GM10847 (cell line): Measurements from ENCODE around the gene AP4M1.

ENCODE experiments used
- POLR2A ChIP-seq: IDR thresholded peaks from 2 replicates; pipeline ENCODE4 v1.6.1; 2011; ENCODE audit not compliant: insufficient read length; ENCODE audit errors: extremely low read depth

Gene AP4M1, protein sequence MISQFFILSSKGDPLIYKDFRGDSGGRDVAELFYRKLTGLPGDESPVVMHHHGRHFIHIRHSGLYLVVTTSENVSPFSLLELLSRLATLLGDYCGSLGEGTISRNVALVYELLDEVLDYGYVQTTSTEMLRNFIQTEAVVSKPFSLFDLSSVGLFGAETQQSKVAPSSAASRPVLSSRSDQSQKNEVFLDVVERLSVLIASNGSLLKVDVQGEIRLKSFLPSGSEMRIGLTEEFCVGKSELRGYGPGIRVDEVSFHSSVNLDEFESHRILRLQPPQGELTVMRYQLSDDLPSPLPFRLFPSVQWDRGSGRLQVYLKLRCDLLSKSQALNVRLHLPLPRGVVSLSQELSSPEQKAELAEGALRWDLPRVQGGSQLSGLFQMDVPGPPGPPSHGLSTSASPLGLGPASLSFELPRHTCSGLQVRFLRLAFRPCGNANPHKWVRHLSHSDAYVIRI

DNA sequence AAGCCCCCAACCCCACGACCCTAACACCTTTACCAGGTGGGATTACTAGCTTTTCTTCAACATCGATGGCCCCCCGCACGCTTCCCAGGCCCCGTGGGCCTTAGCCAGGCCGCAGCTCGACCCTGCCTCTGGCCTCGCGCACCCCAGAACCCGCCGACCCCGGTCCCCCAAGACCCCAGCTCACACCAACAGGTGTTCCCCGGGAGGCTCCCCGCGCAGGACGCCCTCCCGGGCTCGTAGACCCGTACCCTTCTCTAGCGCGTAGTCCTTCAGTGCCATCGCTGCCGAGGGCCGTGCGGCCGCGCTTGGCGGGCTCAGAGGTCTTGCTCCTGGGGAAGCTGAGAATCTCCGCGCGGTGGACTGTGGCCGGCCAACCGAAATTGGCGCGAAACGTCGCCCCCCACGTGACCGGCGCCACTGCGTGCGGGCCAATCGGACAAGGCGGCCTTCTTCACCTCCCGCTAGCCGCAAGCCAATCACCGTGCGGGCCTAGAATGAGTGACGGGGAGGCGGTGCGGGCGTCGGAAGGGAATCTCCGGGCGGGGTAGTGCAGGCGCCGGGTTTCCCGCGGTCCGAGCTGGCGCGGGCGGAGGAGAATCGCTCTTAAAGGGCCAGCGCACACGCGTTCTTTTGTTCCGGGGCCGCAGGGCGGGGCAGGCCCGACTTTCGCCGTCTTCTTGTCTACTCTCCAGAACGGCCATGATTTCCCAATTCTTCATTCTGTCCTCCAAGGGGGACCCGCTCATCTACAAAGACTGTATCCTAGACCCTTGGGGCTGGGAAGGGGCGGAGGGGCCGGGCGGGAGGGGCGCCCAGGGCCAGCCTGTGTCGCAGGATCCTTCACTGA is at the start of gene AP4M1, which contains the start of gene MCM7:
Gene AP4M1 (plus strand): TSS at position 628 of the 847 bp plus-strand sequence. CDS start 72 bp downstream, at position 700.
Gene MCM7 (minus strand): TSS at position 382 of the 847 bp plus-strand sequence. CDS start 103 bp downstream, at position 279.
- peak; percentile 53 for TF ChIP-seq POLR2A

DNA sequence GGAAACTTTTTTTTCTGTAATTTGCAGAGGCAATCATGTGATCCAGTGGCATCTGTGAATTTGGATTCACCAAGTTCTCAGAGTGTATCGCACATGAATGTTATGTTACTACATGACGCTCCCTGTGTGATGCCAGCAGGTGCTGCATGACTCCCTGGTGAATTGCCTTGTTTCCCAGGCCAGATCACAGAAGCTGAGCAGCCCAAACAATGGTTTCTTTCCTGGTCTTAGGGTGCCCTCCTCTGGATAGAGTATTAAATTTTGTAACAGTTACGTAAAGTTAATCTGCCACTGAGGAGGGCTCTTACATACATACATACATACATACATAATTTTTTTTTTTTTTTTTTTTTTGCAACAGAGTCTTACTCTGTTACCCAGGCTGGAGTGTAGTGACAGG is 48.2 kb upstream of the AP4M1 start:
- TF ChIP-seq POLR2A, result no peak

DNA sequence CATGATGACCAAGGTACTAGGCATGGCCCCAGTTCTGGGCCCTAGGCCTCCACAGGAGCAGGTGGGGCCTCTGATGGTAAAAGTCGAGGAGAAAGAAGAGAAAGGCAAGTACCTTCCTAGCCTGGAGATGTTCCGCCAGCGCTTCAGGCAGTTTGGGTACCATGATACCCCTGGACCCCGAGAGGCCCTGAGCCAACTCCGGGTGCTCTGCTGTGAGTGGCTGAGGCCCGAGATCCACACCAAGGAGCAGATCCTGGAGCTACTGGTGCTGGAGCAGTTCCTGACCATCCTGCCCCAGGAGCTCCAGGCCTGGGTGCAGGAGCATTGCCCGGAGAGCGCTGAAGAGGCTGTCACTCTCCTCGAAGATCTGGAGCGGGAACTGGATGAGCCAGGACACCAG is 44.4 kb upstream of the AP4M1 start:
- no peak for TF ChIP-seq POLR2A

DNA sequence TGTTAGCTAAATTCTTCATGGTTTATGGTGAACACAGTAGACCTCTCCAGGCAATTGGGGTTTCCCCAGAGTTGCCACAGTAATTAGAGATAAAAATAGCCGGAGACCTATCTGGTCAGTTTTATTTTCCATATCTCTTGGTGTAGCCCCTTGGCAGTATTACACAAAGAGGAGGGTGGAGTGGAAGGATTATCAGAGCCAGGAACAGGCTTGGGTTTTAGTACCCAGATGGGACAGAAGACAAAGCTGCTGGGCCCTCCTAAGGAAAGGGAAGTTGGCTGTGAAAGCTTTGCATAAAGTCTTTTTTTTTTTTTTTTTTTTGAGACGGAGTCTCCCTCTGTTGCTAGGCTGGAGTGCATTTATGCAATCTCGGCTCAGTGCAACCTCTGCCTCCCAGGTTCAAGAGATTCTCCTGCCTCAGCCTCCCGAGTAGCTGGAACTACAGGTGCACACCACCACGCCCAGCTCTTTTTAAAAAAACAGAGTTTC is 42.1 kb upstream of the AP4M1 start:
- TF ChIP-seq POLR2A, result no peak

DNA sequence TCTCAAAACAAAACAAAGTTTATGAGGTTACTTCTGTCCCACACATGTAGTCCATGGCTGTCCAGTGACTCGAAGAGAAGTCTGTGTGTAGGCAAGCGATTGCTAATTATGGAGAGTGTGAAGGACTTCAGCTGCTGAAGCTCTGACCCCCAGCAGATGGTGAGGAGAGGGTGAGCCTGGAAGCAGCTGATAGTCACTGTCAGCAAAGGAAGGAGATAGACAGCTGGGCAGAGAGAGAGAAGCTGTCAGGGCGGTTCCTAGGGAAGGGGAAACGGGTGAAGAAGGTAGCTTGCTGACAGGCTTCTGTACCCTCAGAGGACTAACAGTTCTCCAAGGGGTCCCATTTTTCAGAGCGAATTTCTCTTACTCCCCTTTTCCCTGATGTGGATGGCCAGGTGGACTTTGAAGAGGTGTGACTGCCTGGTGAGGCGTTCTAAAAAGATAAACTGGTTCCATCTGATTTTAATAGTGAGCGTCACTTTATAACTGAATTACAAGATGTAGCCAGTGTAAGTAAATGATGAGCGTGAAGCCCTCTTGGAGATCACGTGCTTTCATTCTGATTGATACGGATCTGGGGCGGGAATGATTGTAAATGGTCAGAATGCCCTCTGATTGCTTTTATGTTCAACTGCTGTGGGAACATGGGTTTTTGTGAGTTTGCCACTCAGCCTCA is 39.8 kb upstream of the AP4M1 start:
- TF ChIP-seq POLR2A, result no peak

DNA sequence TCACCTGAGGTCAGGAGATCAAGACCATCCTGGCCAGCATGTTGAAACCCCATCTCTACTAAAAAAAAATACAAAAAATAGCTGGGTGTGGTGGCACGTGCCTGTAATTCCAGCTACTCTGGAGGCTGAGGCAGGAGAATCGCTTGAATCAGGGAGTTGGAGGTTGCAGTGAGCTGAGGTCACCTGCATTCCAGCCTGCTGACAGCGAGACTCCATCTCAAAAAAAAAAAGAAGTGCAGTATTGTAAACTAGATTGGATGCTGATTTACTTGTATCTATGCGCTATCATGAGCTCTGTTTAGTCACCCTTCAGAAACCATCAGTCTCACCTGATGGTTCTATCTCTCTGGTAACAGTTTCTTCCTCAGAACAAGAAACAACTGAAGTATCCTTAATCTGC is 38.1 kb upstream of the AP4M1 start:
- TF ChIP-seq POLR2A, result no peak

DNA sequence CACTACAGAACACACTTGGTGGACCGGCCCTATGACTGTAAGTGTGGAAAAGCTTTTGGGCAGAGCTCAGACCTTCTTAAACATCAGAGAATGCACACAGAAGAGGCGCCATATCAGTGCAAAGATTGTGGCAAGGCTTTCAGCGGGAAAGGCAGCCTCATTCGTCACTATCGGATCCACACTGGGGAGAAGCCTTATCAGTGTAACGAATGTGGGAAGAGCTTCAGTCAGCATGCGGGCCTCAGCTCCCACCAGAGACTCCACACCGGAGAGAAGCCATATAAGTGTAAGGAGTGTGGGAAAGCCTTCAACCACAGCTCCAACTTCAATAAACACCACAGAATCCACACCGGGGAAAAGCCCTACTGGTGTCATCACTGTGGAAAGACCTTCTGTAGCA is 37.3 kb upstream of the AP4M1 start:
- TF ChIP-seq POLR2A, result no peak

DNA sequence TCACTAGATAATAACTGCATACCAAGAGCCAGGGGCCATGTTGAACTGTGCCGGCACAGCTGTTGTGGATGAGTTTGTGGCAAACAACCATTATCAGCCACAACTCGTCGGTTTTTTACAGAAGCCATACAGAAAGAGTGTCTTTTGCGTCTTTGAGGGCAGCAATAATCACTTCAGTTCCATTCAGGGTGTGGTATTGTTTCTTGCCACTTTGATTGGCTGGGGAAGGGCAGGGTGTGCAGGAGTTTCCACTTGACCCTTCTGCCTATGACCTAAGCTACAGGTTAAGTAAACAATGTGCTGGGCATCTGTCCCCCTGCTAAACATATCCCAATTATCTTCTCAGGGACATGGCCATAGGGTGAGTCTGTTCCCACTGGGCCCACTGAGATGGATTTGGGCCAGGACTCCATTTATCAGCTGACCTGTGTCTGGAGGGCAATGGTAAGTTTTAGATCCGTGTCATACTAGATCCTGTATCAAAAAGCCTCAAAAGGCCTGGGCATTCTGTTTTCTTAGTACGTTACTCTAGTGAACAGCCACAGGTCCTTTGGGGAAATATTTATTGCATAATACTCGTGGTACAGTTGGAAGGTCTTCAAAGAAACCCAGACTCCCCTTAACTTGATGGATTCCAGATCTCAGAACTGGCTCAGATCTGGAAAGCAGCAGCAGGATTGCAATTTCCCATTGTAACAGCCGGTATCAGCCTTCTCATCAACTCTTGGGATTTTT is 35.8 kb upstream of the AP4M1 start:
- no peak for TF ChIP-seq POLR2A

DNA sequence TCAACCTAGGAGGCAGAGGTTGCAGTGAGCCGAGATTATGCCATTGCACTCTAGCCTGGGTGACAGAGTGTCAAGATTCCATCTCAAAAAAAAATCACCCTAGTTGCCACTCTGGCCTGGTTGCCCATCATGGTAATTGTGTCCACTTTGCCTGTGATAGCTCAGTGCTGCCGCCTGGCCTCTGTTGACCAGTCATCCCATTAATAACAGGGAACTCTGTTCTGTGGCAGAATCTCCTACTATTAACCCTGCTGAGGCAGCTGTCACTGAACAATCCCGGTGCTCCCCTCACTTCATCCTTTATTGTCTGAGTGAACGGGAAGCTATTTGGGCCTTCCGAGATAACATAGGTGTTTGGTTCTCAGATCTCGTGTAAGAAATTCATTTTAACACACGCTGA is 34.5 kb upstream of the AP4M1 start:
- no peak for TF ChIP-seq POLR2A

DNA sequence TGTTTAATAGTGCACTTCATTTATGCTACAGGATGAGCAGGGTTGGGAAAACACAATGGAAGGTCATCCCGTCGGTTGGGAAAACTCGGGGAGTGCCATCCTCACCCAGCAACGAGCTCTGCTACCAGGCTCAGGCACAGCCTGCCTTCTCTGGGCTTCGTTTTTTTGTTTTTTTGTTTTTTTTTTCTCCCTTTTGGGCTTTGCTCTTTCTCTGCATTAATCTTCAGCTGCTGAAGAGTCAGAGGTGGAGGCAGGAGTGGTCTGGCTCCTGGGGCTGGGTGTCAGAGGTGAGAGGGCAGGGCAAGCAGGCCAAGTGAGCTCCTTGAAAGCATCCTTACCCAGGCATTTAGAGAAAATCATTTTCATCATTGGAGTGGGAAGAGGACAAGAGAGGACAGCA is 31.5 kb upstream of the AP4M1 start:
- no peak for TF ChIP-seq POLR2A

DNA sequence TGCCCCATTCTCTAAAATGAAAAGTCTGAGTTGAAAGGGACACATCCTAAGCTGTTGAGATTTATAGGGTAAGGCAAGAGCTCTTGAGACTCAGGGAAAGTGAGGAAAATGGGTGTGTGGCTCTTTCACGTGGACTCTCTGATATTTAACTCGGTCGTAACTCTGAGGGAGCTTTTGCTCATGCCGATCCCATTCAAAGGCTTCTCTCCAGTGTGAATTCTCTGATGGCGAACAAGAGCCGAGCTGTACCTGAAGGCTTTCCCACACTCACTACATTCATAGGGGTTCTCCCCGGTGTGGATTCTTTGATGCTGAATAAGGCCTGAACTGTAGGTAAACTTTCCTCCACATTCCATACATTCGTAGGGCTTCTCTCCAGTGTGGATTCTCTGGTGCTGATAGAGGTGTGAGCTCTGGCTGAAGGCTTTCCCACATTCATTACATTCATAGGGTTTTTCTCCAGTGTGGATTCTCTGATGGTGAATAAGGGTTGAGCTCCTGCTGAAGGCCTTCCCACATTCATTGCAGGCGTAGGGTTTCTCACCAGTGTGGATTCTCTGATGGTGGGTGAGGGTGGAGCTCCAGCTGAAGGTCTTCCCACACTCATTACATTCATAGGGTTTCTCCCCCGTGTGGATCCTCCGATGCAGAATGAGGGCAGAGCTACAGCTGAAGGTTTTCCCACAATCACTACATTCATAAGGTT is 30.3 kb upstream of the AP4M1 start:
- no peak for TF ChIP-seq POLR2A

DNA sequence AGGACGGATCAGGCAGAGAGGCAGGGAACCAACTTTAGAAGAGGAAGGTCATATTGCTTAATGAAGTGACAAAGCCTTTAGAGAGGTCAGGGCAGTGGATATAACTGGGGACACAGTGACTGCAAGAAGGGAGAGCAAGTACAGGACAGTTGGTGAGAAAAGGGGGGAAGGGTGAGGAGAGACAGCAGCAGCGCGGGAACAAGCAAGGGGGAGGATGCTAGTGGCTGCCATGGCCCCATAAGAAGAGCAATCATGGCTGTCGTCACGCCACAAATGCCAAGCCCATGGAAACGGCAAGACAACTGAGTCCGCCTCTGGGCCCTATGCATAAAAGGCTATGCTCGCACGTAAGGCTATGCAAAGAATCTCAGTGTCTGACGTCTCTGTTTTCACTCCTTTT is 29.0 kb upstream of the AP4M1 start:
- TF ChIP-seq POLR2A, result no peak

DNA sequence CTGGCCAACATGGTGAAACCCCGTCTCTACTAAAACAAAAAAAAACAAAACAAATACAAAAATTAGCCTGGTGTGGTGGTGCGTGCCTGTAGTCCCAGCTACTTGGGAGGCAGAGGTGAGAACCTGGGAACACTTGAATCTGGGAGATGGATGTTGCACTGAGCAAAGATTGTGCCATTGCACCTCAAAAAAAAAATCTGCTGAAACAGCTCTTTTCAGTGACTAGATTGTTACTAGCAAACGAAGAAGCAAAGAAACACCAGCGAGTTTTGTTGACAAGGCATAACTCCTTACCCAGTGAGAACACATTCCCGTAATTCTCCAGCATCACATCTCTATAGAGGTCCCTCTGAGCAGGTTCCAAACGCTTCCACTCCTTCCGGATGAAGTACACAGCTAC is 26.6 kb upstream of the AP4M1 start:
- TF ChIP-seq POLR2A, result no peak

DNA sequence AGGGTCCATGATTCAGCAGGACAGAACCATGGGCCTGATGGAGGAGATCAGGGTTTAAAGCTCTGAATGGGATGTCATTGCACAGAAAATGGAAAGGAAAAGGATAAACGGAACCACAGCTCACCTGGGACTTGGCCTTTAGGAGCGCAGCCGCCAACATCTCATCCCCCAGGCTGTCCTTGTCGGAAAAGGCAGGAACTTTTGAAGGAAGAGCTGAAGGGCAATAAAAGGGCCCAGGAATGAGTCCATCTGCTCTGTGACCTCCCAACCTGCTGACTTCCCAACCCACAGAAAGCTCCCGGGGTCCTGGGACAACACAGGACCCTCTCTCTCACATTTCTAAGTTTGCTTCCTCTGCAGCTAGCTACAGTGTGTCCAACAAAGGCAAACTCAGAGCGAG is 26.0 kb upstream of the AP4M1 start:
- no peak for TF ChIP-seq POLR2A
